Uterus (tissue), 4 donors: ENCODE results near the gene SV2C. TPM values are rescaled to one million over a fixed set of nuclear protein-coding genes. Genes with fewer than 3 reads are reported as not detected.

Experiments used
- DNase-seq, 2 donors: peaks; one replicate each; pipeline ENCODE4 v3.0.0-alpha.2; 2019 to 2020
- H3K27ac ChIP-seq, 2 donors: fragments of 200-600 bp; sonication (generic); 1 replicate in 1 of 2; 2 replicates in 1 of 2; pipeline ENCODE4 v1.5.1; 2016 to 2018
- H3K27me3 ChIP-seq, 2 donors: fragments of 200-600 bp; sonication (generic); one replicate each; pipeline ENCODE4 v1.5.1; 2018 to 2019; ENCODE audit warnings: control low read depth in 1 of 2
- H3K36me3 ChIP-seq, 2 donors: fragments of 200-600 bp; sonication (generic); one replicate each; pipeline ENCODE4 v1.5.1; 2019; ENCODE audit warnings: control low read depth in 1 of 2
- H3K4me1 ChIP-seq, 2 donors: fragments of 200-600 bp; sonication (generic); one replicate each; pipeline ENCODE4 v1.5.1; 2018 to 2019; ENCODE audit warnings: control low read depth in 1 of 2
- H3K4me3 ChIP-seq, 2 donors: fragments of 200-600 bp; sonication (generic); 1 replicate in 1 of 2; 2 replicates in 1 of 2; pipeline ENCODE4 v1.5.1; 2018 to 2019; ENCODE audit warnings: mild to moderate bottlenecking in 1 of 2
- H3K9me3 ChIP-seq, 2 donors: fragments of 200-600 bp; sonication (generic); one replicate each; pipeline ENCODE4 v1.5.1; 2019; ENCODE audit warnings: control low read depth in 1 of 2
- CTCF ChIP-seq, 4 experiments: fragments of 200-600 bp in 2 of 4; fragments of 450-650 bp in 2 of 4; sonication (generic) in 2 of 4; IDR thresholded peaks; one replicate each; pipeline ENCODE4 v1.5.1; 2016 to 2019; ENCODE audit warnings: antibody characterized with exemption in 4 of 4, mild to moderate bottlenecking in 2 of 4, moderate library complexity in 1 of 4
- POLR2A ChIP-seq, 2 donors: fragments of 450-650 bp; IDR thresholded peaks; one replicate each; pipeline ENCODE4 v1.6.1; 2016; ENCODE audit warnings: antibody characterized with exemption in 2 of 2, mild to moderate bottlenecking in 1 of 2, moderate library complexity in 1 of 2
- intact Hi-C: fragments of 100-400 bp; cut with DNase I; formaldehyde crosslinking; loops from one replicate; pipeline ENCODE4 v1.15.1; 2023; ENCODE audit warnings: low total_unique reads
- total RNA-seq, 4 donors: library from RNA; depleted of rRNA in 3 of 4; stranded (reverse); fragments of >200 nt in 3 of 4; gene quantifications; one replicate each; pipeline versions ENCODE4 v1.1.0 to v1.2.4, GENCODE V29; 2014 to 2023
- donor health status: DM: yes; HTN: yes; CAD: no.

The SV2C gene
- total RNA-seq, 4 donors from 2014 or later, result 0.21 to 3.7 TPM; not detected in 2

- no peak for DNase-seq
- Histone ChIP-seq H3K4me1 (no peaks in the 10 kb centered on the region), H3K9me3 (no peaks in the 10 kb centered on the region), H3K27me3 (no peaks in the 10 kb centered on the region), H3K27ac (no peak overlapping the region), H3K4me3 (no peak overlapping the region), H3K36me3 (no peaks in the 10 kb centered on the region)
- intact Hi-C loops, result no loop called here
- TF ChIP-seq CTCF (IDR thresholded peaks at IDR 0.05) (no peak), POLR2A (IDR thresholded peaks at IDR 0.05) (no peak)
Measured at GRCh38 chr5:76342474-76342873, 259.3 kb downstream of the SV2C start.

- no peak for TF ChIP-seq POLR2A (IDR thresholded peaks at IDR 0.05)
- TF ChIP-seq CTCF (IDR thresholded peaks at IDR 0.05), result no peak
- DNase-seq, result no peak
- Histone ChIP-seq H3K4me3 (no peak overlapping the region), H3K27me3 (no peaks in the 10 kb centered on the region), H3K9me3 (no peaks in the 10 kb centered on the region), H3K36me3 (no peaks in the 10 kb centered on the region), H3K4me1 (no peaks in the 10 kb centered on the region), H3K27ac (no peak overlapping the region)
- intact Hi-C loops, result no loop called here
Measured at GRCh38 chr5:76345582-76345981, 262.4 kb downstream of the SV2C start.

GRCh38 chr5:76351176-76351575, 268.0 kb downstream of the SV2C start:
- TF ChIP-seq POLR2A (IDR thresholded peaks at IDR 0.05) (no peak), CTCF (IDR thresholded peaks at IDR 0.05) (no peak)
- Histone ChIP-seq H3K4me1 (no peaks in the 10 kb centered on the region), H3K36me3 (no peaks in the 10 kb centered on the region), H3K9me3 (no peaks in the 10 kb centered on the region), H3K27me3 (no peaks in the 10 kb centered on the region), H3K27ac (no peak overlapping the region), H3K4me3 (no peak overlapping the region)
- DNase-seq, result no peak
- intact Hi-C loops, result no loop called here

DNA sequence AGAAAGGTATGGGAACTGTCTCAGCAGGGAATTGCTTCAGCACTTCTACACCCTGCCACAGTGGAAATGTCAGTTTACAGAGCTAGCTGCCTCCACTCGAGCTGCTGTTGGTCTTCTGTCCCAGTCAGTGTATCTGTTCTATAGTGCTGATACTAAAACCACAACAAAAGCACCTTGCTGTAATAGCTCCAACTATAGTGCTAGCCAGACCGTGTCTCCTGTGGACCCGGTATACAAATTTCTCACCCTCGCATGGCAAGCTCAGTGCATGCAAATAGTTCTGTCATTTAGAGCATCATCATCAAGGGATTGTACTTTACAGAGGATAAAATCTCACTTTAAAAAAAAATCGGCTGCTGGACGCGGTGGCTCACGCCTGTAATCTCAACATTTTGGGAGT, 268.4 kb downstream of the SV2C start:
- no peaks in the 10 kb centered on the region for H3K9me3 ChIP-seq
- H3K27me3 ChIP-seq, result no peaks in the 10 kb centered on the region
- H3K4me3 ChIP-seq, result no peak overlapping the region
- no peak for DNase-seq
- no peaks in the 10 kb centered on the region for H3K4me1 ChIP-seq
- H3K27ac ChIP-seq, result no peak overlapping the region
- no peaks in the 10 kb centered on the region for H3K36me3 ChIP-seq
- TF ChIP-seq CTCF (IDR thresholded peaks at IDR 0.05) (no peak), POLR2A (IDR thresholded peaks at IDR 0.05) (no peak)
- intact Hi-C loops, result no loop called here

DNA sequence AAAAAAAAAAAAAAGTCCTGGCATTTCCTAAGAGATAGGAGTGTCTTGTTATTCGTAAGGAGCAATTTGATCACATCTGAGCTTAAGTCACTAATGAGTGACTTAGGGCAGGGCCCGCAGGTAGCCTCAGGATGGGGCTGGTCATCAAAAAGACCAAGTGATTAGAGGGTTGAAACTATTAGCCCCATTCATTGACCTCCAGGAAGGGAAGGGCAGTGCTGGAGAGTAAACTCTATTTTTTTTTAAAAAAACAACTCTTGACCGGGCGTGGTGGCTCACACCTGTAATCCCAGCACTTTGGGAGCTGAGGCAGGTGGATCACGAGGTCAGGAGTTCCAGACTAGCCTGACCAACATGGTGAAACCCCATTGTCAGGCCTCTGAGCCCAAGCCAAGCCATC, 273.7 kb downstream of the SV2C start:
- no peak overlapping the region for H3K27ac ChIP-seq
- intact Hi-C loops, result no loop called here
- no peaks in the 10 kb centered on the region for H3K27me3 ChIP-seq
- DNase-seq, result no peak
- H3K9me3 ChIP-seq, result no peaks in the 10 kb centered on the region
- no peak overlapping the region for H3K4me3 ChIP-seq
- no peaks in the 10 kb centered on the region for H3K4me1 ChIP-seq
- TF ChIP-seq CTCF (IDR thresholded peaks at IDR 0.05) (no peak), POLR2A (IDR thresholded peaks at IDR 0.05) (no peak)
- no peaks in the 10 kb centered on the region for H3K36me3 ChIP-seq
